C4-2B (cell line): Measurements from ENCODE around the gene FBXL17.

ENCODE experiments used
- CTCF ChIP-seq: fragments of 450-650 bp; conservative IDR thresholded peaks from 2 replicates; pipeline ENCODE4 v1.5.1; 2017; ENCODE audit warnings: mild to moderate bottlenecking
- ZFX ChIP-seq: fragments of 450-650 bp; IDR thresholded peaks from 2 replicates; pipeline ENCODE4 v1.6.1; 2017

GRCh38 chr5:107926121-107926520, 455.8 kb downstream of the FBXL17 start:
- TF ChIP-seq CTCF (no peak), ZFX (no peak)
